HG02870 (cell line): Measurements from ENCODE around the gene TTLL10.
"Not testable (repeated sequence)": the region's sequence is repeated elsewhere in the genome, so short reads cannot be mapped to it uniquely, and the experiment has no call there.

ENCODE experiments used
- ATAC-seq: cut with Tn5 transposase; IDR thresholded peaks from one replicate; pipeline ENCODE4 v1.9.1; 2021; ENCODE audit warnings: mild to moderate bottlenecking, moderate library complexity; ENCODE audit not compliant: unreplicated experiment

The TTLL10 gene

GRCh38 chr1:1170215-1171091 lies 3.2 kb upstream of the TTLL10 start:
- ATAC-seq, result no peak

GRCh38 chr1:1171161-1171545 lies 2.5 kb upstream of the TTLL10 start:
- ATAC-seq, result no peak

GRCh38 chr1:1171546-1172340 lies 1.9 kb upstream of the TTLL10 start:
- ATAC-seq, result no peak

- ATAC-seq, result no peak
Measured at GRCh38 chr1:1173061-1173792, 453 bp upstream of the TTLL10 start.

- no peak for ATAC-seq
Measured at GRCh38 chr1:1175221-1176062, 1.8 kb downstream of the TTLL10 start.

- not testable (repeated sequence) for ATAC-seq
Measured at GRCh38 chr1:1176063-1176761, 2.5 kb downstream of the TTLL10 start.

GRCh38 chr1:1176931-1177330 lies 3.3 kb downstream of the TTLL10 start:
- ATAC-seq, result no peak

GRCh38 chr1:1177452-1178206 lies 3.9 kb downstream of the TTLL10 start:
- ATAC-seq, result no peak

GRCh38 chr1:1178794-1179331 lies 5.2 kb downstream of the TTLL10 start:
- ATAC-seq, result no peak

GRCh38 chr1:1179346-1179982 lies 5.8 kb downstream of the TTLL10 start:
- ATAC-seq, result no peak

GRCh38 chr1:1179983-1180861 lies 6.5 kb downstream of the TTLL10 start:
- ATAC-seq, result no peak

GRCh38 chr1:1181129-1181937 lies 7.7 kb downstream of the TTLL10 start:
- ATAC-seq, result no peak

- ATAC-seq, result no peak
Measured at GRCh38 chr1:1181938-1182410, 8.3 kb downstream of the TTLL10 start.

- no peak for ATAC-seq
Measured at GRCh38 chr1:1182491-1183220, 9.0 kb downstream of the TTLL10 start.

- ATAC-seq, result no peak
Measured at GRCh38 chr1:1183221-1183747, 9.6 kb downstream of the TTLL10 start.
